Gastrocnemius medialis (tissue), 4 donors: ENCODE results near the gene C1RL. TPM values are rescaled to one million over a fixed set of nuclear protein-coding genes. Genes with fewer than 3 reads are reported as not detected.

ENCODE experiments used
- ATAC-seq, 2 donors: fragments of 150-250 bp; one replicate each; pipeline ENCODE4 v1.9.1; 2016
- DNase-seq, 2 donors: peaks; one replicate each; pipeline ENCODE4 v3.0.0-alpha.2; 2019
- H3K27ac ChIP-seq, 4 donors: fragments of 200-600 bp; sonication (generic); 1 replicate in 1 of 4; 2 replicates in 3 of 4; pipeline ENCODE4 v1.5.1; 2016 to 2018; ENCODE audit warnings: mild to moderate bottlenecking in 2 of 4, moderate library complexity in 1 of 4
- H3K27me3 ChIP-seq, 3 donors: fragments of 200-600 bp; sonication (generic) in 2 of 3; 1 replicate in 1 of 3; 2 replicates in 2 of 3; pipeline versions ENCODE4 v1.5.1 to v1.6.0; 2016 to 2019; ENCODE audit warnings: mild to moderate bottlenecking in 1 of 3, moderate library complexity in 1 of 3
- H3K36me3 ChIP-seq, 2 donors: fragments of 200-600 bp; sonication (generic) in 1 of 2; one replicate each; pipeline ENCODE4 v1.5.1; 2017 to 2018
- H3K4me1 ChIP-seq, 2 donors: fragments of 200-600 bp; sonication (generic) in 1 of 2; one replicate each; pipeline ENCODE4 v1.5.1; 2016 to 2017; ENCODE audit warnings: mild to moderate bottlenecking in 2 of 2
- H3K4me3 ChIP-seq, 4 donors: fragments of 200-600 bp; sonication (generic) in 3 of 4; 1 replicate in 1 of 4; 2 replicates in 3 of 4; pipeline ENCODE4 v1.5.1; 2016 to 2019; ENCODE audit warnings: mild to moderate bottlenecking in 2 of 4
- H3K9me3 ChIP-seq, 3 donors: fragments of 200-600 bp; sonication (generic) in 2 of 3; 1 replicate in 1 of 3; 2 replicates in 2 of 3; pipeline ENCODE4 v1.5.1; 2016 to 2019
- CTCF ChIP-seq, 5 experiments: fragments of 450-650 bp in 3 of 5; fragments of 200-600 bp in 2 of 5; sonication (generic) in 2 of 5; IDR thresholded peaks in 4 of 5; conservative IDR thresholded peaks in 1 of 5; 1 replicate in 4 of 5; 2 replicates in 1 of 5; pipeline ENCODE4 v1.5.1; 2016 to 2019; ENCODE audit warnings: antibody characterized with exemption in 5 of 5, mild to moderate bottlenecking in 3 of 5, moderate library complexity in 3 of 5
- POLR2A ChIP-seq, 2 donors: fragments of 450-650 bp; IDR thresholded peaks; one replicate each; pipeline ENCODE4 v1.6.1; 2017; ENCODE audit warnings: antibody characterized with exemption in 2 of 2, mild to moderate bottlenecking in 2 of 2, moderate library complexity in 2 of 2
- in situ Hi-C, 4 donors: fragments of 200-750 bp; cut with MboI; loops; one replicate each; pipeline versions ENCODE4 v1.15.0 to v1.8.0; 2017; ENCODE audit warnings: low sequenced_read_pairs in 4 of 4
- intact Hi-C: fragments of 100-400 bp; cut with DNase I; formaldehyde crosslinking; loops from one replicate; pipeline ENCODE4 v1.15.1; 2023; ENCODE audit warnings: low total_unique reads
- total RNA-seq, 4 donors: library from RNA; depleted of rRNA; stranded (reverse); fragments of >200 nt; gene quantifications; one replicate each; pipeline versions ENCODE4 v1.1.0 to v1.2.3, GENCODE V29; 2016

C1RL gene
- total RNA-seq, 4 donors from 2014 or later: 15.0 to 18.7 (median 16.7) TPM

DNA sequence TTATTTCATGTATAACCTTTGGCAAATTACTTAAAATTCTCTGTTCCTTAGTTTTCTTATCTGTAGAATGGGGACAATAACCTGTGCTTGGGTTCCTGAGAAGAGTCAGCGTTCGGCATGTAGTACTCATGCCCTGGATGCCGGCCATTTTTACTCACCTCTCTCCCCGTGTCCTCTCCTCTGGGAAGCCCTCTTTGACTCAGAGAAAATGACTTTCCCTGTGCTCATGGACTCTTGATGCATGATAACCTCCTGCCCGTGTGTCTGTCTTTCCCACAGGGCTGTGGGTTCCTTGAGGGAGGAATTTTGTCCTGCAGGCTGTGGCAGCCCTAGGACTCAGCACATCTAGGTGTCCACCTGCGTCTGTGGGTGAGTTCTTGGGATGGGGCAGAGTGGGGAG lies 5.8 kb upstream of the C1RL start:
- no peaks in the 10 kb centered on the region for H3K36me3 ChIP-seq
- no peaks in the 10 kb centered on the region for H3K9me3 ChIP-seq
- TF ChIP-seq CTCF (IDR thresholded peaks at IDR 0.05 in 4 of 5, conservative IDR thresholded peaks at IDR 0.05 in 1 of 5): no peak
- TF ChIP-seq POLR2A (IDR thresholded peaks at IDR 0.05): no peak
- DNase-seq: no peak
- intact Hi-C loops: no loop called here
- ATAC-seq: no peak
- H3K27ac ChIP-seq: no peak overlapping the region
- H3K4me1 ChIP-seq: peaks cover 4 to 5% of the 10 kb centered on the region in 2 donors
- H3K27me3 ChIP-seq: no peaks in the 10 kb centered on the region
- in situ Hi-C loops: loop anchor here (5.0 to 25.0 kb wide), 5 partner anchors 53 to 203 kb away; partner anchors contain the start of genes ATN1 (in 2 of the 4), C12orf57 (in 2 of the 4), C1S (in 2 of the 4) and RNU7-1 (in 2 of the 4)
- H3K4me3 ChIP-seq: no peak overlapping the region

DNA sequence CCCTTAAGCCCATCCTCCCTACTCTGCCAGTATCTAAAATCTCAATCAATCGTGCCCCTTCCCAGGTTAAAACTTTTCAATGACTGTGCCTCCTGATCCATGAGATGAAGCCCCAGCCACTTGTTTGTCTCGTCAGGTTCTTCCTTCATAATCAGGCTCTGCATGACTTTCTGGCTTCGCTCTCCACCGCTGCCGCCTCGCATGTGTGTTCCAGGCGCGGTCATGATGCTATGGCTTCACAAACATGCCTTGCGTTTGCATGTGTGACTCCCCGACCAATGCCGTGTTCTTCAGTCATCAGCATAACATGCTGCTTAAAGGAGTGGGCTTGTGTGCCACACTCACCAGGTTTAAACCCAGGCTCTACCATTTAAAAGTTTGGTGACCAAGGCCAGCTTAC lies 5.0 kb upstream of the C1RL start:
- TF ChIP-seq POLR2A (IDR thresholded peaks at IDR 0.05) (no peak), CTCF (IDR thresholded peaks at IDR 0.05 in 4 of 5, conservative IDR thresholded peaks at IDR 0.05 in 1 of 5) (no peak)
- intact Hi-C loops: no loop called here
- no peak overlapping the region for H3K27ac ChIP-seq

GRCh38 chr12:7113389-7113871 lies 4.4 kb upstream of the C1RL start:
- Histone ChIP-seq H3K4me1 (peaks cover 9 to 12% of the 10 kb centered on the region in 2 donors), H3K27me3 (no peaks in the 10 kb centered on the region), H3K36me3 (no peaks in the 10 kb centered on the region), H3K9me3 (no peaks in the 10 kb centered on the region), H3K27ac (no peak overlapping the region), H3K4me3 (no peak overlapping the region)
- no peak for DNase-seq
- intact Hi-C loops: loop anchor here (1.0 kb wide), 1 partner anchor 53 kb away; the partner anchor contains the start of gene C1S
- TF ChIP-seq POLR2A (IDR thresholded peaks at IDR 0.05) (no peak), CTCF (IDR thresholded peaks at IDR 0.05 in 4 of 5, conservative IDR thresholded peaks at IDR 0.05 in 1 of 5) (peak; percentile 79 to 90 (median 82))
- in situ Hi-C loops: loop anchor here (5.0 to 25.0 kb wide), 5 partner anchors 51 to 201 kb away; partner anchors contain the start of genes ATN1 (in 2 of the 4), C12orf57 (in 2 of the 4), C1S (in 2 of the 4) and RNU7-1 (in 2 of the 4)
- peak; percentile 20 to 34 for ATAC-seq

More for the DNA sequence above, 5.0 kb upstream of the C1RL start:
- Histone ChIP-seq H3K36me3 (no peaks in the 10 kb centered on the region), H3K4me1 (peaks cover 9 to 12% of the 10 kb centered on the region in 2 donors), H3K27me3 (no peaks in the 10 kb centered on the region), H3K4me3 (no peak overlapping the region), H3K9me3 (no peaks in the 10 kb centered on the region)
- no peak for DNase-seq
- in situ Hi-C loops: loop anchor here (5.0 to 25.0 kb wide), 5 partner anchors 52 to 202 kb away; partner anchors contain the start of genes ATN1 (in 2 of the 4), C12orf57 (in 2 of the 4), C1S (in 2 of the 4) and RNU7-1 (in 2 of the 4)
- ATAC-seq: no peak

GRCh38 chr12:7112041-7112440 lies 3.0 kb upstream of the C1RL start:
- in situ Hi-C loops: loop anchor here (5.0 to 25.0 kb wide), 5 partner anchors 50 to 200 kb away; partner anchors contain the start of genes ATN1 (in 2 of the 4), C12orf57 (in 2 of the 4), C1S (in 2 of the 4) and RNU7-1 (in 2 of the 4)
- ATAC-seq (no peak), DNase-seq (no peak)
- intact Hi-C loops: no loop called here
- Histone ChIP-seq H3K4me3 (no peak overlapping the region), H3K36me3 (no peaks in the 10 kb centered on the region), H3K27me3 (no peaks in the 10 kb centered on the region), H3K27ac (no peak overlapping the region), H3K4me1 (peaks cover 18% of the 10 kb centered on the region in 2 donors), H3K9me3 (no peaks in the 10 kb centered on the region)
- TF ChIP-seq POLR2A (IDR thresholded peaks at IDR 0.05): no peak
- TF ChIP-seq CTCF (IDR thresholded peaks at IDR 0.05 in 4 of 5, conservative IDR thresholded peaks at IDR 0.05 in 1 of 5): no peak
